HG02642 (cell line): ENCODE measurements around the gene ILDR2.
"Not testable (repeated sequence)": the region's sequence is repeated elsewhere in the genome, so short reads cannot be mapped to it uniquely, and the experiment has no call there.

Source experiments
- ATAC-seq: cut with Tn5 transposase; IDR thresholded peaks from one replicate; pipeline ENCODE4 v1.9.1; 2021; ENCODE audit warnings: mild to moderate bottlenecking; ENCODE audit not compliant: unreplicated experiment, poor library complexity

The ILDR2 gene

DNA sequence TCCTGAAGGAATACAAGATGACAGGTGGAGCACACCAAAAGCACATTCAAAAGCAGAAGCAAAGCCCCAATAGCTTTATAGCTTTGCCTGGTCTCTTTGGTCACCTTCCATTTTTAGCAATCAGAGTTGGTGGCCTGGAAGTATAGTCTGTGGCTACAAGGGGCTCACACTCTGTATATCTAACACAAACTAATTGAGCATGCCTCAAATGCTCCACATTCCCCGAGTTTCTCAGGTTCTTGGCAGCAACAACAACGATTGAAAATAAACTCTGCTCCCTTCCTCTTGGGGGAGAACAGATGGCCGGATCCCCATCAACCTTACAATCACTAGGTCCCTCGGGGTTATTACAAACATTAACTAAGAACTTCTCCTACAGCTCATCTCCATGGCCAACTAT is 74.4 kb downstream of the ILDR2 start:
- no peak for ATAC-seq

DNA sequence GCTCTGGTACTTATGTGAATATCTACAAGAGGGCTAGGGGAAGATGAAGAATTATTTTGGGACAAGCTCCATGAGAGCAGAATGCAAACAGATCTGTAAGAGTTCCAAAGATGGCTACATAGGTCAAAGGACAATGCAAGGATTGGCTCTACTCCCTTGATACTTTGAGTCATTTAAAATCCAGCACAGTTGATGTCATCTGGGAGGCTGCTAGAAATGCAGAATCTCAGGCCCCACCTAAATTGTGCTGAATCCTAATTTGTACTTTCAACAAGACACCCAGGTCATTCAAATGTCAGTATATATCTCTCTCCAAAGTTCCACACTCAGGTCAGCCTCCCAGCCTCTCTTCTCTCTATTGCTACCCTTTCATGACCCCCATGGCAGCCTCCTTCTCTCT is 75.6 kb downstream of the ILDR2 start:
- no peak for ATAC-seq

DNA sequence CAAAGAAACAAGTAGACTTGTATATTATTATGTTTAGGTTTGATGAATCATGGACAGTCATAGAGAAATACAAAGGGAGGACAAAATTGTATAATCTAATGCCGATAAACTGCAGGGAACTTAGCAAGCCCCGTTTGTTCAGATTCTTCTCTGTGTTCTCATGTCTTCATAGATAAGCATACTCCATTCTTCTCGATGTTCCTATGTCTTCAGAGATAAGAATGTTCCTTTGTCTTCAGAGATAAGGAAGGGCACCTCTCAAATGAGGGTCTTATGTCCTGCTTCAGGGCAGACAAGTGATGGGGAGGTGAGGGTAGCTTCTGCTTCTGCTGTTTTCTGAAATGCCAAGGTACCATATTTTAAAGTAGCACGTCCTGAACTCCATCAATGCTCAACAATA is 79.6 kb downstream of the ILDR2 start:
- ATAC-seq = no peak

DNA sequence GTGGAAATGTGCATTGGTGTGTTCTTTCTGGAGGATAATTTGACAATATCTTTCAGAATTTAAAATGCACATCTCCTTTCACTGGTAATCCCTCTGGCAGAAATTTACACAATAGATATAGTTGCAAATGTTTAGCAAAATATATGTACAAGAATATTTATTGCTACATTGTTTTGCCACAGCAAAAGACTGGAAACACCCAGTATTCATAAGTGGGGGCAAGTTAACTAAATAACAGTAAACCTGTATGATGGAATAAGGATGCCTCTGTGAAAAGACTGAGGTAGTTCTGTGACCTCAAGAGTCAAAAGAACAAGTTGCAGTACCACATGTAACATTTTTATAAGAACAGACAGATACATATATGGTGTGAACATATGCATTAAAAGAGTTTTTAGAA is 85.6 kb downstream of the ILDR2 start:
- no peak for ATAC-seq

DNA sequence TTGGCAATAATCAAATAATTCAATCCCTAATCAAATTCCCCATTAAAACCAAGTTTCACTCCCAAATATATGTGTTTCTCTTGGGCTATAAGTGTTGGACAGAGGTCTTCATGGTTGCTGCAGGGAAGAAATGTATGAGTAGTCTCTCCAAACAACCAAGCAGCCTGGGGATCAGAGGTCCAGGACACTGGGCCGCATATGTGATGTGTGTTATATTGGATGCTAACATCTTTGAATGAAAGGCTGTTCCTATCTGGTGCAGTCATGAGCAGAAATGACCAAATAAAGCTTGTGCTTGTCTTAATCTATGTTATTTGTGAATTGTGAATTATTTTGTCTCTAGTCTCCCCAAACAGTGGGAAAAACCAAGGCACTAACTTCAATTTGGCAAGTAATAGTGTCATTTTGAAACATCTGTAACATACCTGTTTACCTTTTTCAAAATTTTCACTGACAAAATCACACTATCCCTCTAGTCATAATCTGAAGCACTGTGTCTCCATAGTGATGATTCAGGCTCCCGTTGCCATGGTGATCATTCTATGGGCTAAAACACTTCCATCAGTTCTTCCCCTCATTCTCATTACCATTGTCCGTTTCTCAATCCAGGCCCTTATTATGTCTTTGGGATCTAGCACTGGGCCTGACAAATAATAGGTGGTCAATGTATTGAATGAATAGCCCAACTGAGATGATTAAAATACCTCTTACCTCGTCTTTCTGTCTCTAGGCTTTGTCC is 86.8 kb downstream of the ILDR2 start:
- ATAC-seq = no peak

DNA sequence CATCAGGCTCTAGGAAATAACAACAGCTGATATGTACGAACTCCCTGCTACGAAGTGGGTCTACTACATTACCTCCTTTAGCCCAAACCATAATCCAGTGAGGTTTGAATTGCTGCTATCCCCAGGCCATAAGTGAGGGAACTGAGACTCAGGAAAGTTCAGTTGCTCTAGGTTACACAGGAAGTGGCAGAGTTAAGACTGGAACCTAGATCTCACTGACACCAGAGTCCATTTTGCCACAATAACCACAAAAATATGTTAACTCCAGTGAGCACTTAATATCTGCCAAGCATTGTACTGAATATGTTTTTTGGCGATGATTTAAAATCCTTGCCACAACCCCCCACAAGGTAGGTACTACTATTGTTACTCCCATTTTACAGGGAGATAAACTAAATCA is 90.4 kb downstream of the ILDR2 start:
- ATAC-seq = no peak

DNA sequence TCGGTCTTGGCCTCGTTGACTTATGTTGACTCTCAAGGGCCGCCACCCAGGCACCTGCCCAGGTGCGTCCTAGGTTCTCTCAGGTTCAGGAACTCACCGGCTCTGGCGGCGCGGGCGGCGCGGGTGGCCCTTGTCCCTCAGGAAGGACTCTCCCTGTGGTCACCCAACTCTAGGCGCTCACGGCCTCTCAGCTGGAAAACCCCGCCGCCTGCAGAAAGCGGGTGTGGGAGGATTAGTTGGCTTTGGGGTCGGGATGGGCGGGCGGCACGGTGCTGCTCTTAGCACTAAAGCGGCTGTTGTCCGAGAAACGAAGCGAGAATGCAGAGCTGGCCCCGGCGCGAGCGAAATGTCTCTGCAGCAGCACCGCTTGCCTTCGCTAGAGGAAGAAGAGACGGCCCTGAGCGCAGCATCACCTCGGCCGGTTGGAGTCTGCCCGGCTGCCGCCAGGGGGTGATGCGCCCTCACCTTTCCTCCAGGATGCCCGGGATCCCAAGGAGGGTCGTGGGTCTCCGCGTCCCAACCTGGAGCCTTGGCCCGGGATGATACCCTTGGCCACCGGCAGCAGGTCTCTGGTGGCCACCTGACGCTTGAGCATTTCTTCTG is 91.2 kb downstream of the ILDR2 start:
- peak; percentile 69 for ATAC-seq

DNA sequence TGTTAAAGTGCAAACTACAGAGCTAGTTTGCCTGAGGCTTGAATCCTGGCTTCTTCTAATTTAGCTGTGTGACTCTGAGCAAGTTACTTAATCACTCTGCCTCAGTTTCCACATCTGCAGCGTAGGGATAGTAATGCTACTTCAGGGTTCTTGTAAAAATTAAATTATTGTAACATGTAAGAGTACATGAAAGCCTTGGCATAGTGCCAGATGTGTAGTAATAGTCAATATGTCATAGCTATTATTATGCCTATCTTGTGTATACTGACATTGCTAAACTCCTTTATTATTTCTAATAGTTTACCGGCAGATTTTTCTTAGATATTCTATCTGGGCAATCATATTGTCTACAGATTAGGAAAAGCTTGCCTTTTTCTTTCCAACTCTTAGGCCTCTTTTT is 92.4 kb downstream of the ILDR2 start:
- ATAC-seq = no peak

DNA sequence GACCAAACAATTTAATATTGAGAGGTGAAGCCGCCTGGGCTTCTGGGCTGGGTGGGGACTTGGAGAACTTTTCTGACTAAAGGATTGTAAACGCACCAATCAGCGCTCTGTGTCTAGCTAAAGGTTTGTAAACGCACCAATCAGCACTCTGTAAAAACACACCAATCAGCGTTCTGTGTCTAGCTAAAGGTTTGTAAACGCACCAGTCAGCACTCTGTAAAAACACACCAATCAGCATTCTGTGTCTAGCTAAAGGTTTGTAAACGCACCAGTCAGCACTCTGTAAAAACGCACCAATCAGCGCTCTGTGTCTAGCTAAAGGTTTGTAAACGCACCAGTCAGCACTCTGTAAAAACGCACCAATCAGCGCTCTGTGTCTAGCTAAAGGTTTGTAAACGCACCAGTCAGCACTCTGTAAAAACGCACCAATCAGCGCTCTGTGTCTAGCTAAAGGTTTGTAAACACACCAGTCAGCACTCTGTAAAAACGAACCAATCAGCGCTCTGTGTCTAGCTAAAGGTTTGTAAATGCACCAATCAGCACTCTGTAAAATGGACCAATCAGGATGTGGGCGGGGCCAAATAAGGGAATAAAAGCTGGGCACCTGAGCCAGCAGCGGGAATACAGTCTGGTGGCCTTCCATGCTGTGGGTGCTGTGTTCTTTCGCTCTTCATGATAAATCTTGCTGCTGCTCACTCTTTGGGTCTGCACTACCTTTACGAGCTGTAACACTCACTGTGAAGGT is 97.0 kb downstream of the ILDR2 start:
- not testable (repeated sequence) for ATAC-seq

DNA sequence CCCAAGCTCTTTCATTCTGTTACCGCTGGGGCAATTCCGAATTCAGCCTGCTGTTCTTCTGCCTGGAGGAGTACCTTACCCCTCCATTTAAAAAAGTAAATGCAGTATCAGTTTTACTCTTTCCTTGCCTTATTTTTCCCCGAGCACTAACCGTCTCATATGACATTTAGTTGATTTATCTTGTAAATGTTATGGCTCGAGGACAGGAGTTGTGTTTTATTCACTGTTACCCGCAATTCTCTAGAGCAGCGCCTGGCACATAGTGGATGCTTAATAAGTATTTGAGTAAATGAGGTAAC is 98.9 kb downstream of the ILDR2 start:
- peak; percentile 2 for ATAC-seq

DNA sequence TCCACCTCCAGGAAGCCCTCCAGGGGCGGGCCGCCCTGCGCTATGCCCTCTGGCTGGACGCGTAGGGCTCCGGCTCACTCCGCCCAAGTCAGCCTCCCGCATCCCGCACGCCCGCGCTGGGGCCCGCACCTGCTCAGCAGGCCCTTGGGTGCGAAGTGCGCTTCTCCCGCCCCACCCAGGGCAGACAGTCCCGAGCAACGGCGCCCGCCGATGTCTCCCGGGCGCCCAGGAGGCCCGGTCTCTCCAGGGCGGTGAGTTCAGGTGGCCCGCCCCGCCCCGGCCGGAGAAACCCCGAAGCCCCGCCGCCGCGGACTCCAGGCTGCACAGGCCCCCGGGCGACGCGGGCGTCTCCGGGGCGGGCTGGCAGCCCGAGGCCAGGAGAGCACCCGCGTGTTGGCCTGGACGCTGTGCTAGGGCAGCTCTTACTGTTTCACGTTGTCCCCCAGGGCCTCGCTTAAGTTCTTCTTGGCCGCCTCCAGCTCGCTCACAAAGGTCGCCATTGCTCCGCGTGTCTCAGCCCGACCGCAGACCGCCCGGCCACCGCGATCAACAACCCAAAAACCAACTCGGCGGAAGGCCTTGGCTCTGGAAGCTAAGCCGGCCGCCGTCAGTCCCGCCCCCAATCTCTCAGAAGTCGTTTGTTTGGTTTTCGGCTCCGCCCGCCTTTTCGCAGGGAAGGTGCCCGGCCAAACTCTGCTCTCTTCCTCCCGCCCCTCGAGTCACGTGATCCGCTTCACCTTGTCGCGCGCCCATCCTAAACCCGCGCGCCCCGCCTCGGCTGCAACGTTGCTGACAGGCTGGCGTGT is 99.4 kb downstream of the ILDR2 start, which contains the start of gene TADA1:
Gene TADA1, minus strand, starts transcription at position 531 of the 806 bp plus-strand sequence. Its CDS starts 31 bp downstream, at position 500.
- peak; percentile 89 for ATAC-seq

DNA sequence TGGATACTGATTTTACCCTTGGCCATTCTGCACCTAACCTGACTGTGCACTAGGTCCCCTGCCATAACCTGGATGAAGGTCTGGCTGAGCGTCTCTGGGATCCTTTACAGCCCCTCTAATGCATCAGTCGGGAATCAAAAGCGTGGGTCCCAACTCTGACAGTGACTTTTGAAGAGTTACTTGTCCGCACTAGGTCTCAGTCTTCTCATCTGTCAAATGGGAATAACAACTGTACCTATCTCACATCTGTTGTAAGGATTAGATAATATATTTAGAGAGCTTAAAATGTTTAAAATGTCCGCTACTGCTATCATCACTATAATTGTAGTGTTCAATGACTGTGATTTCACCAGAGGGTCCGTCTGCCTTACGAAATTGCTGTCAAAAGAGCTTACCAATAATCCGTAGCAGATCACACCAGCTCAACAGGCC is 100.0 kb downstream of the ILDR2 start:
- ATAC-seq = no peak

DNA sequence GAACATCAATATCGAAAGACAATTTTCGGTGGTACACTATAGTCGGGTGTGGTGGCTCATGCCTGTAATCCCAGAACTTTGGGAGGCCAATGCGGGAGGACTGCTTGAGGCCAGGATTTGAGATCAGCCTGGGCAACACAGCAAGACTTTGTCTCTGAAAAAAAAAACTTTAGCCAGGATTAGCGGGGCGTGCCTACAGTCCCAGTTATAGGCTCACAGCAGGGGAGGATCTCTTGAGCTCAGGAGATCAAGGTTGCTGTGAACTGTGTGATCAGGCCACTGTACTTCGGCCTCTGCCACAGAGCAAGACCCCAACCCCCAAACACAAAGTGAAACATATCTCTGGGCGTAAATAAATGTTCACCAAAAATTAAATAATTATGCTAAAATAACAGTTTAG is 100.9 kb downstream of the ILDR2 start:
- no peak for ATAC-seq

DNA sequence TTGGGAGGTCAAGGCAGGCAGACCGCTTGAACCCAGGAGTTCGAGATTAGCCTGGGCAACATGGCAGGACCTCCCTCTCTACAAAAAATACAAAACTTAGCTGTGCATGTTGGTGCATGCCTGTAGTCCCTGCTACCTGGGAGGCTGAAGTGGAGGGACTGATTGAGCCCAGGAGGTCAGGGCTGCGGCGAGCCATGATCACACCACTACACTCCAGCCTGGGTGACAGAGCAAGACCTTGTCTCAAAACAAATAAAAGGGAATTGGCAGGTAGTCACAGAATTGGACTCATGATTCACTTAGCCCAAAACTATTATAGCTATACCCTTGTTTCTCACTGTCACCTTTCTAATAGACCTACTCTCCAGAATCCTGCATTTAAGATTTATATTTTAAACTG is 104.8 kb downstream of the ILDR2 start:
- ATAC-seq = no peak

DNA sequence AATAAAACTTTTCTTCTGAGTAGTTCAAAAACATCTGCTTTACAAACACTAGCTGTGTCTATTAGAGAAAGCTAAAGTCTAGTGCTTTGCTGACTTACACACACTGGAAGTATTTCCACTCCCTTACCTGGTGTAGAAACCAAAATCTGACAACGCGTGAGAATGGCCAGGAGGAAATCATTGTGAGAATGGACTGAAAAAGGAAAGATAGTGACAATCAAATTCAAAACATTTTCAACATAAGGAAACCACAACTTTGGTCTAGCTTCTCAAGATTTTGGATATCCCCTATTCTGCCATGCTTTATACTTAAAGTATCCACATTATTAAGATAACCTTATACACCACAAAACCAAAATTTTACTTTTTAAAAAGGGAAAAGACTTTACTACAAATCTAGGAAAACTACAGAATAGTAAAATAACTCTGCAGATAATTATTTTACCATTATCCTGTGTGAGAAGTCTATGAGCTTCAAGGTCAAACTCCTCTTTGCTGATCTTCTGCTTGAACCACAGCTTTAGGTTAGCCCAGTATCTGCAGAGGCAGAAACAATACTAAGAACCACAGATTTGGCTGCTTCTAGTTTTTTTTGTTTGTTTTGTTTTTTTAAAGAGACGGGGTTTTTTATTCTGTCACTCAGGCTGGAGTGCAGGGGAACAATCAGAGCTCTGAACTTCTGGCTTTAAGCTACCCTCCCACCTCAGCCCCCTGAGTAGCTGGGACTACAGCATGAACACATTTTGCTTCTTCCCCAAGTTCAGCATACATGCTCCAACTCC is 105.8 kb downstream of the ILDR2 start:
- ATAC-seq = no peak

DNA sequence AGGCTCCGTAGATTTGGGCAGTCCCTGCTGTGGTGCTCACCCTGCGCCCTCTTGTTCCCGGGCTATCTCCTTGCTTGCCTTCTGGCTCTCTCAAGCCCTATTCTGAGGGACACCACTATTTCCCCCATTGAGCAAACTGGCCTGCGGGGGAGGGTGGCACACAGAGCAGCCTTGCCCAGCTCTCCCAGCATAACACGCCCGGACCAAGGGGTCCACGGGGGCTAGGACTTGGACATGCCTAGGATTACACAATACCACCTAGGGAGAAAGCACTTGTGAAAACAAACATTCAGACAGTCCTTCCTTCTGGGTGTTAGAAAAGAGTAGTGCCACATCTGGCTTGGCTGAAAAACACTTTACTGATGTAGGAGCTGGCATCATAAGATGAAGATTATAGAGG is 106.7 kb downstream of the ILDR2 start:
- no peak for ATAC-seq

DNA sequence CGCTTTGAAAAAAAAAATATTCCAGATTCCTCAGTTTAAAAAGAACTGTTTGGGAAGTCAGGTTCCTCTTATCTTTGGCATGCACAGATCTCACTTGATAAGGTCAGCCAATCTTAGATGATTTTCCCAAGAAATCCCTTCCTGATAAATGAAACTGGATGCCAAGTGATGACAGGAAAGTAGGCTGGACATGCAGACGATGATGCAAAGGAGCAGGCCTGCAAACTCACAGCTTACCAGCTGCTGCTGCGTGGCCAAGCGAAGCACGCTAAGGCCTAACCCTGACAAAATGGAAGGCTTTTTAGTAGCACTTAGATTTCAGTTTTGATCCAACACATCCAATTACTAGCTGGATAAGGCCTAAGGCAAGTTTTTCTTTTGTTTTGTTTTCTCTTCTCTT is 109.4 kb downstream of the ILDR2 start:
- no peak for ATAC-seq

DNA sequence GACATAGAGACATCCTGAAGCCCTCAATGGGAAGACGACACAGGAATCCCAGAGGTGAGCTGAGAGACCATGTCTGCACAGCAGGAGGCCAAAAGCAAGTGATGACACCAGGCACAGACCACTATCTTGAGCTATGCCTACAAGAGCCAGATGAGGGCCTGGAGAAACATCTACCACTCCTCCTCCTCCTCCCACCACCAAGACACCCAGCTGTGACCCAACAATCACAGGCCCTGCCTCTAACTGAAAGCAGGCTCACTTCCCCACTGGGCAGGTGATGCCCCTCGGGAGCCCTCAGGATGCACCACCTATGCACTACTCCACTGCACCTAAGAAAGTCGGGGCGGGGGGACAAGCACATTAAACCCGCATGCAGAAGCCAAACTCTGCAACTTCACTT is 115.7 kb downstream of the ILDR2 start:
- no peak for ATAC-seq

DNA sequence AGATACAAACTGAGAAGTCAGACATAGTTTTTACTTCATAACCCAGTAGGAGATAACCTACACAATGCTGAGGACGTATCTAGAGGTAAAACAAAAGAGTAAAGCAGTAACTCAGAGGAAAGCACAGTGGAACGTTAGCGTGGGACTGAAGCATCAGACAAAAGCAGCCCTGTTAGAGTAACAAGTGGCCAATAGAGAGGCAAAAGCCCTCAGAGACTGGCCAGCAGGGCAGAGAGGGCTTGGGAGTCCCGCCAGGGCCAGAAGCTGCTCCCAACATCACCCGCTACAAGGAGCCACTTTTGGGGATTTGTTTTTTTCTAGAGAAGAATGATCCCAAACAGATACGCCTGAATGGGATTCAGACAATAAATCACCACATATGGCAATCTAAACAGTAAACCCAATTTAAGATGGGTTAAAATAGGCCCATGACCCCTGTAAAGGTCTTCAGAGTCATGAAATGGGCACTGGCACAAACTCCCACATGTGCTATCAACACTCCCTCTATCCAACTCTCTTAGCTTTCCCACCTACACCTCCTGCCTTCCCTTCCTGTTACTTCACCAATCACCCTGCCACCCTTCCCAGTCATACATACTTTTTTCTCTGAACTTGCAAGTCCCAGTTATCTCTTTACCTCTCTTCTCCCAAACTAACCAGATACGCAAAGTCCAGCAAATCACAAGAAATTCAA is 116.5 kb downstream of the ILDR2 start:
- no peak for ATAC-seq
